GM19395 (cell line): ENCODE measurements around the gene IGFBPL1.
"Not testable (repeated sequence)": the region's sequence is repeated elsewhere in the genome, so short reads cannot be mapped to it uniquely, and the experiment has no call there.

ENCODE experiments used
- ATAC-seq: cut with Tn5 transposase; IDR thresholded peaks from one replicate; pipeline ENCODE4 v1.9.1; 2021; ENCODE audit warnings: mild to moderate bottlenecking, moderate library complexity; ENCODE audit not compliant: unreplicated experiment

IGFBPL1 gene

DNA sequence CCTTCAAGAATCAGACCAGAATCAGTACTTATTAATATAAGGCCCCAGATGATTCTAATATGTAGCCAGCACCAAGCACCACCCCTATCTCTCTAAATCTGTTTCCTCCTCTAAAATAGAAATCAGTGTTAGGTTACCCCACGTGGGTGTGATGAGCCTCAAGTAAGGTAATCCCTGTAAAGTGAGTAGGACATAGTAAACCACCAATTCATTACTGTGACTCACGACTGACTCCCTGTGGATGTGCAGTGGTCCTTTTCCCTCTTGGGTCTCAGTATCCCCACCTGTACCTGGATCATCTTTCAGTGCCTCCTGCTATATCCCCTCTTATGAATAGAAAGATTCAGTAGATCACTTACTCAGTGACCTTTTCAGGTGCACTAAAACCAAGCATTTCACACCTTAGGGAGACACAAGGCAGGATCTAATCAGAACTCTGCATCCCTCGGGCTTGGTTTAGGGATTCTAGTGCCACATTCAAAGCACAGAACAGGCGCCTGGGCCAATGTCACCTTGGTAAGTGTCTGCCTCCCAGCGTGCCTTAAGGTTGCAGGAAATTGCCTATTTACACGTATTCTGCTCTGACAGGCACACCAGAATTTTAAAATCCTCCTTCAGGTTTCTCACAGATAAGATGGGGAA, 43.9 kb downstream of the IGFBPL1 start:
- no peak for ATAC-seq

DNA sequence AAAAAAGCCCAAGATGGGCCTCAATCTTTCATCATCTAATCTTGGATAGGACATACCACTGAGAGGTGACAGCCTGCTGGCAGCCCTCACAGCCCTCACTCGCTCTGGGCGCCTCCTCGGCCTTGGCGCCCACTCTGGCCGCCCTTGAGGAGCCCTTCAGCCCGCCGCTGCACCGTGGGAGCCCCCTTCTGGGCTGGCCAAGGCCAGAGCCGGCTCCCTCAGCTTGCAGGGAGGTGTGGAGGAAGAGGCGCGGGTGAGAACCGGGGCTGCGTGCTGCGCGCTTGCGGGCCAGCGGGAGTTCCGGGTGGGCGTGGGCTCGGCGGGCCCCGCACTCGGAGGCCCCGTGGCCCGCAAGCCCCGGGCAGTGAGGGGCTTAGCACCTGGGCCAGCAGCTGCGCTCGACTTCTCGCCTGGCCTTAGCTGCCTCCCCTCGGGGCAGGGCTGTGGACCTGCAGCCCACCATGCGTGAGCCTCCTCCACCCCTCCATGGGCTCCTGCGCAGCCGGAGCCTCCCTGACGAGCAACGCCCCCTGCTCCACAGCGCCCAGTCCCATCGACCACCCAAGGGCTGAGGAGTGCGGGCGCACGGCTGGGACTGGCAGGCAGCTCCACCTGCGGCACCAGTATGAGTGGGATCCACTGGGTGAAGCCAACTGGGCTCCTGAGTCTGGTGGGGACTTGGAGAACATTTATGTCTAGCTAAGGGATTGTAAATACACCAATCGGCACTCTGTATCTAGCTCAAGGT, 46.7 kb downstream of the IGFBPL1 start:
- not testable (repeated sequence) for ATAC-seq

DNA sequence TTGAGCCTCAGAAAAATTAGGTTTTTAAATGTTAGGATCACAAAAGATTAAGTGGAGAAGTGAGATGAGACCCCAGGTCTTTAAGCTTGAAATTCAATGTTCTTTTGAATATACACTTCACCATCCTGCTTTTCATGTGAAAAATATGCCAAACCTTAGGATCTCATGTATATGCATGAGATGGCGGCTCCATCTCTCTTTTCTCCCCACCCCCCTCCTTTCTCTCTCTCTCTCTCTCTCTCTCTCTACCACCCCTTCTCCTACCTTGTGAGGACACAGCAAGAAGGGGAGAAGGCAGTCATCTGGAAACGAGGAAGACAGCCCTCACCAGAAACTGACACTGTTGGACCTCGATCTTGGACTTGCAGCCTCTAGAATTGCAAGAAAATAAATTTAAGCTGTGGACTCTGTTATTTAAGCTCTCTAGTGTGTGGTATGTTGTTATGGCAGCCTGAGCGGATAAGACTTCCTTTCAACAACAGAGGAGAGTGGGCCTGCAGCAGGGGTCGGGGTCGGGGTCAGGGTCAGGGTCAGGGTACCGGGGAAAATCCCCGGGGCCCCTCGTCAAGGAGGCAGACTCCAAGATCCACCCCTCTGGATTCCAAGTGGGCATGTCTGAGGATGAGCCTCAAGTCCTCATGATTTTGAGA, 48.1 kb downstream of the IGFBPL1 start:
- no peak for ATAC-seq

DNA sequence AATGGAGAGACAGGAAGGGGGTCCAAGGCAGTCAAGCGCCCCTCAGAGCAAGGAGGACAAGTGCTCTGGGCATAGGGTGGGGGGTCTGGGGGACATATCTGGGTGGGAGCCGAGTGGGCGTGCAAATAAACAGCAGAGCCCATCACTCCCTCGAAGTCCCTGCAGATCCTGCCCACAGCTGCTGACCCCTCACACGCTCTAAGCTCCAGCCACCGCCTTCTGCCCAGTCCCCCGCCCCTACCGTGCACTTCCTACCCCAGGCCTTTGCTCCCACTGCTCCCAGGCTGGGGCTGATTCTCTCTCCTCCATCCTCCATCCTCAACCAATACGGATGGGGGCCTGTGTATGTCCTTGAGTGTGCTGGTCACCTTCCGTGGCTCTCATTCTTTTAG, 48.7 kb downstream of the IGFBPL1 start:
- no peak for ATAC-seq

DNA sequence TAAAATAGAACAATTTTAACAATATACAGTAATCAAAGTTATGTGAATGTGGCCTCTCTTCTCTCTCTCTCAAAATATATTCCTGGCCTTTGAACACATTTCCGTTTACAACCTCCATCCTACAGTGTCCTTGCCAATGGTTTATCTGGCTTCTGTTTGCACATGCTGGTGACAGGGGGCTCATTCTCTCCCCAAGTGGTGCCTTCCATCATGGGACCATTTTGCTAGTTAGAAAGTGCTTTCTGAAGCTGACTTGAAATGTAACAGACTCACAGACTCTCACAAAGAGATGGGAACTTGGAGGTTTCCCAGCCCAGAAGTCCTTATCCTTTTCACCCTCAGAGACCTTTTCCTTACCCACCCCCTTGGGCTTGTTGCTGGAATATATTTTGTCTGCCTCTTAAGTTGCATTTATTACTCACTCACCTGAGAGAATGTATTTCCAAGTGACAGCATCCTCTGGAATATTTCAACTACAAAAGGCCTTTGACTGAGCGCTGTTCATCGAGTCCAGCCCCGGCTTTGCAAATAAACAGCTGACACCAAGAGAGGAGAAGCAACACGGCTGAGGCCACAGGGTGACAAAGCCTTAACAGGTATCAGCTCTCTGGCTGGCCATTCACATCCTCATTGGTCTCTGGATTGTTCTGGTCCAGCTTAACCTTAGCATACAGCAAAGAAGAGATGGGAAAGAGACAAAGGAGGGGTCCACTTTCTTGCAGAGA, 49.2 kb downstream of the IGFBPL1 start:
- ATAC-seq: no peak

DNA sequence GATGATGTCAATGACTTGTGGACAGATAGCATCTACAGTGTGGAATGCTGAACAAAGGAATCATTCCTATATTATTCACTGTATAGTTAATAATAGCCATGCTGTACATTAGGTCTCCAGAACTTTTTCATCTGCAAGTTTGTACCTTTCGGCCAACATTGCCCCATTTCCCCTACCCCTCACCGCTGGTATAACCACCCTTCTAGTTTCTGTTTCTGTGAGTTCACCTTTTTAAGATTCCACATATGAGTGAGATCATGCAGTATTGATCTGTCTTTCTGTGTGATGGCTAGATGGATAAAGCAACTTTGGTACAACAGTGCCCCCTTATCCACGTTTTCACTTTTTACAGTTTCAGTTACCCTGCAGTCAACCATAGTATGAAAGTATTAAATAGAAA, 50.6 kb downstream of the IGFBPL1 start:
- ATAC-seq: no peak

DNA sequence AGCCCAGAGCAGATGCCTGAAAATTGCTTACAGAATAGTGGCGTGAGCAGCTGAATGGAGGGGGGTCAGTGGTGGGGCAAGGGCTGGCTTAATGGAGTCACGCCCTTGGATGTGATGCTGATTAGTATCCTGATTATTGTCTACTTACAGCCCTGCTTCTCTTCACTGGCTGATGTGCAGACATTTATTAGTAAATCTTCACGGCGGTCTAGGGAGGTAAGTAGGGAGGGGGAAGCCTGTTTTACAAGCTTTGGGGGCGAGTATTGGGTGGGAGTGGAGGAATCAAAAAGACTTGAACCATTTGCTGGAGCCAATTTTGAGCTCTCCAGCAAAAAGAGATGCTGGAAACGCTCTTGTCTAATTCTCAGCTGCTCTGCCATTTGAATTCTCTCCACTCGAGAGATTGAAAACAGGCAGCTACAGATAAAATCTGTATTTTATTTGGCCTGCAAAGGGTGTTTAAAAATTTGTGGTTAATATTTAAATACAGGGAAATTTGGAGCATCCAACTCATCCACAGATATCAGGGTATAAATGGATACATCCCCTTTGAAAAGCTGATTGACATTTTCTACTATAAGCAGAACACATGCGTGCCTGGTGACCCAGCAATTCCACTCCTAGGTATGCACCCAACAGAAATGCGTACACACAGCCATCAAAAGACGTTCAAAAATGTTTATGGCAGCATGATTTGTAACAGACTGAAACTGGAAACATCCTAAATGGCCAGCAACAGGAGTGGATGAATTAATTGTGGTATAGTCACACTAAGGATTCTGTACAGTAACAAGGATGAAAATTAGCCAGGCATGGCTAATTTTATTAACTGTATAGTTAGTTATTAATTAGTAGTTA, 51.3 kb downstream of the IGFBPL1 start:
- ATAC-seq: no peak

DNA sequence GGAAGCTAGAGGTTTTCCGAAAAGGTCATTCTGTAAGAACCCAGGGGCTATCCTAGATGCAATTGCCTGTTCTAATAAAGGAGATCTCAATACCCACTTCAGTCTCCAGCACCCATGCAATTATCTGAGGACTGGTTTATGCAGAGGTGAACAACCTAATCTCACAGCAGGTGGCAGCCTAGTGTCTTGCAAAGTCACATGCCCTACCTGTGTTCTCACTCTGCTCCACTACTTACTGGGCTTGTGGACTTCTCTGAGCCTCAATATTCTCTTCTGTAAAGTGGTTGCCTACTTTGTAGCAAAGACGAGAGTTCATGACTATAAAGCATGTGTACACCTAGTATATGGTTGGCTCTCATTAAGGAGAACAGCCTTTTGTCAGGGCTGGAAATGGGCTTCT, 52.8 kb downstream of the IGFBPL1 start:
- ATAC-seq: no peak

DNA sequence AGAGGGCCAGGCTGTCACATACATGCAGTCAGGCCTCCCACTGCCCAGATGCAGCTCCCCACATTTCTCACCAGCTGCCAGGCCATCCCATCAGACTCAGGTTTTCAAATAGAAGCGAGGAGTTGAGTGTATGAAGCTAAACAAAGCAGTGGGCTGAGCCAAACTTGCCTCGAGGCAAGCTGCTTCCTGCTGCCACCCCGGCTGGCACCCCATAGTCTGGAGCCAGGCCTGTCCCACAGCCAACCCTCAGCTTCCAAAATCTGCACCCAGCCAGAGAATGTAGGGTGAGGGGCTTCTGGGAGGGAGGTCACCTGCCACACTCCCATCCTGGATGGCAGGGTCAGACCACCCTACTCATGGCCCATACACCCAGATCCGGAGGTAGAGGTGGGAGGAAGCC, 54.1 kb downstream of the IGFBPL1 start:
- ATAC-seq: no peak

DNA sequence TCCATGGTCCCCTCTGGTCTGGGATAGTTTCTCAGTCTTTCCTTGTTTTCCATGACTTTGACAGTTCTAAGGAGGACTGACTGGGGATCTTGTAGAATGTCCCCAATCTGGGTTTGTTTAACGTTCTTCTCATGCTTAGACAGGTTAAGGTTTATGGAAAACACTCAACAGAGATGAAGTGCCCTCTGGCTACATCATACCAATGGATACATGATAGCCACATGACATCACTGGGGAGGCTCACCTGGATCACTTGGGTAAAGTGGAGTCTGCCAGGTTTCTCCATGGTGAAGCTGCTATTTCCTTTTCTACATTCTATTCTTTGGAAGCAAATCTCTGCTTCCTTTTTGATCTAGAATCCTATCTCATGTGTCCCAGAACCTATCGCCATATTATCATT, 55.5 kb downstream of the IGFBPL1 start:
- ATAC-seq: no peak

DNA sequence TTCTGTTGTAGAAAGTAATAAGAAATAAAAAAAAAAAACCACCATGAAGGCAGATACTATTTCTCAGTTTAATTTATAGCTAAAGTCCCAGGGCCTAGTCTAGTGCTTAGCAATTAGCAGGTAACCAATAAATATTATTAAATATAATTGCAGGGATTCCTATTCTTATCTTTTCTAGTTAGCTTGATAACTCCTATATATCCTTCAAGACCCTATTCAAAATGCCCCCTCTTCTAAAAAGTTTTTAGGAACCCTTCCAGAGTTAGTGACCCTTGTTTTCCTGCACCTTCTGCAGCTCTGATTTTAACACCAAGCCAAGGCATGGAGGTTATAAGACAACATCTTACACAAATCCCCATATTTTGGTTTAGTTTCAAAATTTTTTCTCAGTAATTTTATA, 56.4 kb downstream of the IGFBPL1 start:
- ATAC-seq: no peak

DNA sequence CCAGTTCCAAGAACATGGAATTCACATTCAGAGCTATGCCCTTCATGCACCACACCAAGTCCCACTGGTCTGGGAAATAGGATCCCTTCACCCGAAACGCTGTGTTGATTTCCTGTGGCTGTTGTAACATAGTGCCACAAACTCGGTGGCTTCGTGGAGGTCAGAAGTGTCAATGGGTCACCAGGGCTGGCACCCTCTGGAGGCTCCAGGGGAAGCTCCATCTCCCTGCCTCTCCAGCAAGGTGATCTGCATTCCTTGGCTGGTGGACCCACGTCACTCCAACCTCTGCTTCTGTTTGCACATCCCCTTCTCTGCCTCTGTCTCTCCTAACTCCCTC, 60.7 kb downstream of the IGFBPL1 start:
- ATAC-seq: no peak

DNA sequence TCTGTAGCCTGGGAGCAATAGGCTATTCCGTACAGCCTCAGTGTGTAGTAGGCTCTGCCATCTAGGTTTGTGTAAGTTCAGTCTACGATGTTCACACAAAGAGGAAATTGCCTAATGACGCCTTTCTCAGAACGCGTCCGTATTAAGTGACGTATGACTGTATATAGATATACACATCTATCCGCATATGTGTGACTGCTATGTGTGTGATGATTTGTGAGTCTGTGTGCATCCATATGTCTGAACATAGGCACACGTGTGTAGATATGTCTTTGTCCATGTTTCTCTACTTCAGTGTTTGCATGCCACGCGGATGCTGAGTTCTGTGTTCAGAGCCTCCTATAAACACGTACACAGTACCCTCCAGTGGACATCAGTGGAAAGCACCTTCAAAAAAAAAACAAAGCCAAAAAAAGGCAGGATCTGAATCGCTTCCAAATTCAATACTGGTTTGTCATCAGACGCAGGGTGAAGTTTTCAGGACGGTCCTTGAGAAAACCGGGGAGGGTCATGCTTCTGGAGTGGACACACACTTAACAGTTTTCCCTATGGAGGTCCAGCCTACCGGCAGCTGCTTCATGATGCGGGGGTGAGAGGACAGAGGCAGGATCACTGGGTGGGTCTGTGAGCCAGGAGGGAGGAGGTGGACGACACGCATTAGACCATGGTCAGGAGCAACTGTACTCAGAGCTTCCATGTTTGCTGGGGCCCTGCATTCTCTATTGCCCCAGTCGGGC, 61.2 kb downstream of the IGFBPL1 start:
- no peak for ATAC-seq

DNA sequence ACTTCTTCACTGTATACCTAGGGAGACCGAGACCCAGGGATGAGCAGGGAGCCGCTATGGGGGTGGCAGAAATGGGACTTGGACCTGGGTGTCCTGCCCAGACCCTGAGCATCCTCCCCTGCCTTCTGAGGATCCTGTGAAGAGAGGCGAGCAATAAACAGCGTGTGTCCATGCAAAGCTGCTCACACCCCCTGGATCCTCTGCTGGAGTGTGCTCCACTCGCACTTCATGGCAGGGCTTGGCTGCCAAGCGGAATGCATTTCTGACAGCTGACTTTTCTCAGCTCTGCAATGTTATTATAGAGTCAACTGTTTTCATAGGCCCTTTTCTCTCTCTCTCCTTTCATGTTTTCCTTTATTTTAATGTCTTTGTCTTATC, 62.8 kb downstream of the IGFBPL1 start:
- ATAC-seq: no peak

DNA sequence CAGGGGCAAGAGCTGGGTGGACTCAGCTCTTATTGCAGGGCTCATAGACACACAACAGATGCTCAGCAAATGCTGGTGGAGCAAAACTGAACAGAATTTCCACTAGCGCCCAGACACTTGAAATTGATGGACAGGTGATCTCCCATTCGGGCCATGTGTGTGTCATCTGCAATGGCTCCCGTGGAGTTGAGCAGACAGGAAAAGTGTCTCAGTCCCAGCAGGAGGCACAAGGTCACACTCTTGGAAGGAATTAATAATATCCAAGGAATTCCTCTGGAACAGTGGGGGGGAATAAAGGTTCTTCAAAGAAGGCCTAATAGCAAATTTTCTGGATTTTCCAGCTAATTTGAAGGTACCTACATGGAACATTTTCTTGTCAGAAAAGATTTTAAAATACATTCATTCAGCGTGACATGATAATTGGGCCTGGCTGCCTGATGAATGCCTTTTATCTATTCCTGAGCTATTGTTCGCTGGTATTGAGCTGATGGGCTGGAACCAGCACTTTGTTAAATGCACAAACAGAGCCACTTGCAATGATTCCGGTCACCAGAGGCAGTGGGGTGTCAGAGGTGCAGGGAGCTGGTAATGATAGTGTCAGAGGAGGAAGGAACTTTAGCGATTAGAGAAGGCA, 63.3 kb downstream of the IGFBPL1 start:
- ATAC-seq: no peak

DNA sequence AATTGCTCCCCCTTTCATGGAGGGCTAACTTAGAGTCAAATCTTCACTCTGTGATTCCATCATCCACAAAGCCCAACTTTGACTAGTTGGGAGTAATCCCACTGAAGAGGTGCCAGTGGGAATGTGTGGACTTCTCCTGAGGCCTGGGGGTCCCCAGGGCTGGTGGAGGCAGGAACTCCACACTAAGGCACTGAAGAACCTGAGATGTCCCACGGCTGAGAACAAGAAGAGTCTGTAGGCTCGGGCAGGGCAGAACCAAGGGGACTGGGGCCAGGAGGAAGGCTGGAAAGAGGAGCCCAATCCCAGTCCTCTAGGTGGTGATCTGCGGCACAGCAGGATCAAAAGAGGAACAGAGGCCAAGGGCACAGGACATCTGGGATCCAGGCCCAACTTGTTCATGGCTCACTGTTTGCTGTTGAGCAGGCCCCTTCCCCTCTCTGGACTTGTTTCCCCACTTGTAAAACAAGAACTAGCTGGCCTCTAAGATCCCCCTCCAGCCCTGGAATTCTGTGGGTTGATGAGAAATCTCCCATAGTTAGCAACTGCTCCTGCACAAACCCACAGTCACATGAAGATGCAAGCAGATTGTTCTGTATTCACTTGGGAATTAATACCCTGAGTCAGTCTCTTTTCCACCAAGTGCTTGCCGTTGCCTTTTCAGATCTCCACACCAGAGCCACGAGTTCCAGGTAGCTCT, 64.4 kb downstream of the IGFBPL1 start:
- no peak for ATAC-seq

DNA sequence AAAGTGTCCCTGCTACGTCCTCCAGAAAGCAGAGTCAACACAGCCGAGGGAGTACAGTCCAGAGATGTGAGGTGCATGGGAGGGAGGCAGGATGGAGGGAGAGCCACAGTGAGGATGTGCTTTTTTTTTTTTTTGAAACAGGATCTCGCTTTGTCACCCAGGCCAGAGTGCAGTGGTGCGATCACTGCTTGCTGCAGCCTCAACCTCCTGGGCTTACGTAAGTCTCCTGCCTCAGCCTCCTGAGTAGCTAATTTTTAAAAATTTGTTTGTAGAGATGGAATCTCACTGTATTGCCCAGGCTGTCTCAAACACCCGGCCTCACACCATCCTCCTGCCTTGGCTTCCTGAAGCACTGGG, 65.0 kb downstream of the IGFBPL1 start:
- ATAC-seq: no peak

DNA sequence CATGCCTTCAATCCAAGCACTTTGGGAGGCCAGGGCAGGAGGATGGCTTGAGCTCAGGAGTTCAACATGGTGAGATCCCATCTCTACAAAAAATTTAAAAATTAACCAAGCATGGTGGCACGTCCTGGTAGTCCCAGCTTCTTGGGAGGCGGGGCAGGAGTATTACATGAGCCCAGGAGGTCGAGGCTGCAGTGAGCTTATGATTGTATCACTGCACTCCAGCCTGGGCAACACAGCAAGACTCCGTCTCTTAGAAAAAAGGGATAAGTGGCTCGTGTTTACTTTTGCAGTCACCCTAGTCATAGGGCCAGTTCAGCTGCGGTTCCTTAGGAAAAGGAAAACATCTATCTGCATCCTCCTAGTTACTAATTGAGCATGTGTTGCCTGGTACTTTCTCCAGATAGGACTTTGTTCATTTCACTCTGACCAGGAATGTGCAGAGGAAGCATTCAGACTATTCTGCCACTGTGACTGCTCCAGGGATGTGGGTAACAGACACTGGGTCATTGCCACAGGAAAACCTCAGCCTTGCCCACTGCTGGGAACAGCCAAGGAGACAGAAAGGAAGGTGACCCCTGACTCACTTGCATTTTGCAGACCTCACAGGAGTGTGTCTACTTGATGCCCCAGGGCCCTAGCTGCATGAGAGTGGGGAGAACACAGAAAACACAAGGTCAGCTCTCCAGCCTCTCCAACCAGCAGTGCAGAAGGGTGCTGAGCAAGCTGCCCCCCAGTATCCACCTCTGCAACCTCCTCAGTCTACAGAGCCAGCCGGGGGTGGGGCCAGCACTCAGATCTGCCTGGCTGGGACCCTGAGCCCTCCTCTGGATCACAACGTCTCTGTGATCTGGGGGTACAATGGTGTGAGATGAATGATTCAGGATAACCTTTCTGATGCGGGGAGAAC, 65.6 kb downstream of the IGFBPL1 start:
- no peak for ATAC-seq
